Liver (tissue), 3 donors: ENCODE results near the gene CYP24A1.

Experiments
- CTCF ChIP-seq: fragments of 150-350 bp; IDR thresholded peaks from 2 replicates; pipeline ENCODE4 v1.5.1; 2017; ENCODE audit warnings: improper control_type of control experiment, low read depth, low read length; ENCODE audit not compliant: missing input control
- EGR1 ChIP-seq, 2 donors: IDR thresholded peaks; 2 replicates each; pipeline ENCODE4 v1.6.1; 2016 to 2018; ENCODE audit warnings: antibody characterized with exemption in 2 of 2, low read depth in 2 of 2
- FOXA1 ChIP-seq: IDR thresholded peaks from 2 replicates; pipeline ENCODE4 v1.6.1; 2016; ENCODE audit warnings: antibody characterized with exemption
- GABPA ChIP-seq, 2 donors: IDR thresholded peaks in 1 of 2; conservative IDR thresholded peaks in 1 of 2; 2 replicates each; pipeline ENCODE4 v1.6.1; 2016; ENCODE audit warnings: antibody characterized with exemption in 2 of 2, mild to moderate bottlenecking in 1 of 2, moderate library complexity in 1 of 2
- RAD21 ChIP-seq, 2 donors: IDR thresholded peaks; 2 replicates each; pipeline ENCODE4 v1.6.1; 2016; ENCODE audit warnings: antibody characterized with exemption in 2 of 2, mild to moderate bottlenecking in 2 of 2
- REST ChIP-seq: IDR thresholded peaks from 2 replicates; pipeline ENCODE4 v1.6.1; 2016; ENCODE audit warnings: antibody characterized with exemption, mild to moderate bottlenecking
- RXRA ChIP-seq, 2 donors: IDR thresholded peaks; 2 replicates each; pipeline ENCODE4 v1.6.1; 2017 to 2018; ENCODE audit warnings: antibody characterized with exemption in 2 of 2, mild to moderate bottlenecking in 1 of 2
- TF ChIP-seq, protein P1 (sequence below): IDR thresholded peaks from 2 replicates; pipeline ENCODE4 v1.6.1; 2016; ENCODE audit warnings: antibody characterized with exemption
- donor health status: healthy.
- donor health status: healthy.

DNA sequence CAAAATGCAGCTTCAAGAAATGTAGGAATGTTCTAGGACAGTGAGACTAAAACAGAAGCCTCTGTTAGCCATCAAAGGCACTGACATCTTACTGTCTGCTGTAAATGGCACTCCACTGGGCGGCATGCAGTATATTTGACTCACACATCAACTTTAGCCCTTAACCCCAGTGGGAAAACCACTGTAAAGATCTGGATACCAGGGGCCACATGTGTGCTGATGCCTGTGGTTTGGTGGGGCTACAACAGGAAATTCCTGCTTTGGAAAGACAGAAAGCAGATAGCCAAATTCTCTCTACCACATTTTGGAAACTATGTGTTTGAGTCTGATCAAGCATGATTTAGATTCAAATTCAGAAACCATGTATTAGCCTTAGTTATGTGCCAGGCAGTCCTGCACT lies 38.4 kb upstream of the CYP24A1 start:
- TF ChIP-seq CTCF: no peak
- TF ChIP-seq, protein P1, sequence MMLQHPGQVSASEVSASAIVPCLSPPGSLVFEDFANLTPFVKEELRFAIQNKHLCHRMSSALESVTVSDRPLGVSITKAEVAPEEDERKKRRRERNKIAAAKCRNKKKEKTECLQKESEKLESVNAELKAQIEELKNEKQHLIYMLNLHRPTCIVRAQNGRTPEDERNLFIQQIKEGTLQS: no peak
- no peak for TF ChIP-seq RAD21 (IDR thresholded peaks at IDR 0.05)
- no peak for TF ChIP-seq REST
- TF ChIP-seq RXRA (IDR thresholded peaks at IDR 0.05): no peak
- TF ChIP-seq EGR1 (IDR thresholded peaks at IDR 0.05; ENCODE audit: low read depth in 2 of 2): no peak
- TF ChIP-seq FOXA1: no peak
- no peak for TF ChIP-seq GABPA (IDR thresholded peaks at IDR 0.05 in 1 of 2, conservative IDR thresholded peaks at IDR 0.05 in 1 of 2)
